CD4-positive, alpha-beta memory T cell (primary cell): ENCODE results near the gene S100A7A. TPM values are rescaled to one million over a fixed set of nuclear protein-coding genes. Genes with fewer than 3 reads are reported as not detected.

Source experiments
- CTCF ChIA-PET: fragments of 350-600 bp; sonication (Branson Sonifier 250); formaldehyde crosslinking; loops from one replicate; lab custom pipeline; 2021; ENCODE audit warnings: inconsistent platforms; ENCODE audit not compliant: partially characterized antibody; lab: Charles Lee
- POLR2A ChIA-PET: fragments of 350-600 bp; sonication (Branson Sonifier 250); formaldehyde crosslinking; loops from one replicate; lab custom pipeline; 2021; ENCODE audit not compliant: partially characterized antibody; lab: Charles Lee
- DNase-seq, 5 donors: peaks; one replicate each; pipeline versions ENCODE4 v3.0.0 to v3.0.0-alpha.2; 2020 to 2022; ENCODE audit warnings: mixed read lengths in 1 of 5
- H3K27ac ChIP-seq: one replicate; pipeline ENCODE4 v1.7.0; 2013; ENCODE audit warnings: low read depth, low read length
- H3K27me3 ChIP-seq: 2 replicates; pipeline ENCODE4 v1.7.0; 2013; ENCODE audit warnings: mild to moderate bottlenecking, low read length, moderate library complexity; ENCODE audit not compliant: insufficient read depth
- H3K36me3 ChIP-seq: 2 replicates; pipeline ENCODE4 v1.7.0; 2013; ENCODE audit warnings: mild to moderate bottlenecking, low read length, moderate library complexity; ENCODE audit not compliant: insufficient read depth
- H3K4me1 ChIP-seq: 2 replicates; pipeline ENCODE4 v1.7.0; 2013; ENCODE audit warnings: mild to moderate bottlenecking, low read length, moderate library complexity; ENCODE audit not compliant: insufficient read depth
- H3K4me3 ChIP-seq, 2 donors: one replicate each; pipeline ENCODE4 v1.7.0; 2013; ENCODE audit warnings: low read length in 2 of 2, mild to moderate bottlenecking in 1 of 2
- H3K9me3 ChIP-seq, 2 donors: one replicate each; pipeline ENCODE4 v1.7.0; 2013; ENCODE audit warnings: low read length in 2 of 2, control low read depth in 1 of 2; ENCODE audit not compliant: control insufficient read depth in 1 of 2
- H3K27ac Mint-ChIP-seq, 7 donors: one replicate each; pipeline ENCODE4 v1.8.0; 2020 to 2021; ENCODE audit warnings: mixed read lengths in 7 of 7, mild to moderate bottlenecking in 6 of 7, inconsistent platforms in 3 of 7, moderate library complexity in 3 of 7
- H3K27me3 Mint-ChIP-seq, 2 donors: one replicate each; pipeline ENCODE4 v1.8.0; 2020 to 2021; ENCODE audit warnings: mixed read lengths in 2 of 2
- H3K36me3 Mint-ChIP-seq, 2 donors: one replicate each; pipeline ENCODE4 v1.8.0; 2020 to 2021; ENCODE audit warnings: mixed read lengths in 2 of 2, inconsistent platforms in 1 of 2, mild to moderate bottlenecking in 1 of 2
- H3K4me1 Mint-ChIP-seq, 4 donors: one replicate each; pipeline ENCODE4 v1.8.0; 2020 to 2021; ENCODE audit warnings: mixed read lengths in 4 of 4, mild to moderate bottlenecking in 1 of 4
- H3K4me3 Mint-ChIP-seq, 8 donors: one replicate each; pipeline ENCODE4 v1.8.0; 2020 to 2021; ENCODE audit warnings: mixed read lengths in 8 of 8, mild to moderate bottlenecking in 7 of 8, moderate library complexity in 6 of 8, inconsistent platforms in 3 of 8
- H3K9me3 Mint-ChIP-seq, 8 donors: one replicate each; pipeline ENCODE4 v1.8.0; 2020 to 2021; ENCODE audit warnings: mixed read lengths in 8 of 8, mild to moderate bottlenecking in 5 of 8, inconsistent platforms in 3 of 8, moderate library complexity in 1 of 8
- intact Hi-C: fragments of 100-400 bp; cut with micrococcal nuclease; formaldehyde crosslinking; loops from one replicate; pipeline ENCODE4 v1.15.1; 2023
- polyA plus RNA-seq, 2 donors: library from polyadenylated mRNA; unstranded; fragments of 300-500 nt; fragmentation: Illumina TruSeq; gene quantifications; one replicate each; pipeline ENCODE4 v1.2.3, GENCODE V29; 2021
- total RNA-seq, 2 experiments: library from RNA; stranded (reverse); gene quantifications; one replicate each; pipeline ENCODE4 v1.2.3, GENCODE V29; 2021

The S100A7A gene
- not detected for total RNA-seq
- polyA plus RNA-seq, result not detected

DNA sequence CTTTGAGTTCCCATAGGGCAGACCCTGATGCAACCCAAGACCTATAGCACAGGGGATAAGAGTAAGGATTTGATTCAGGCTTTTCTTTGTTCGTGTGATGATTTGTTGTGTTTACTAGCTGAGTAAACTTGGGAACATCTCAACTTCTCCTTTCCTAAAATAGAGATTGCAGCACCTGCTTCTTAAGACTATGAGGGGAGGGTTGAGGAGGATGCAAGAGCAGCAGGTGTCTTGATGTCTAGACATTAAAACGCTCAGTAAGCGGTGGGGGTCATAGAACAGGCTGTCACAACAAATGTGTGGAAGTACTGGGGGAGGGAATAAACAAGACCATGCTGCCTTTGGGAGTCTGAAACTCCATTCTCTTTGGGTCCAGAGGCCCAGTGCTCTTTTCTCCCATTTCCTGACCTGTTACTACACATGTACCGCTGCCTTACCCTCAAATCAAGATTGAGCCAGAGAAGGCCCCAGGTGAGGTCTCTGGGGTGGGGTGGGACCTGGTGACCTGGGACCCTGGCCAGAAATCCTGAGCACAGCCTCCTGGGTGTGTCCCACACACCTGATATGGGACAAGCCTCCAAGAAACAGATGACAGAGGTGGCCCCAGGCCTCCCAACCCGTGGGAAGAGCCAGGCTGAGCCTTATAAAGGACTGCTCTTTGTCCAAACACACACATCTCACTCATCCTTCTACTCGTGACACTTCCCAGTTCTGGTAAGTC is at the start of gene S100A7A:
Gene S100A7A (plus strand): TSS at position 671 of the 721 bp plus-strand sequence. CDS start 1,563 bp downstream, outside the sequence.
- intact Hi-C loops, result no loop called here
- H3K36me3 Mint-ChIP-seq, result no peaks in the 10 kb centered on the region
- no peaks in the 10 kb centered on the region for H3K4me1 ChIP-seq
- CTCF ChIA-PET, result no interaction called here
- no peaks in the 10 kb centered on the region for H3K27me3 ChIP-seq
- no peak for DNase-seq
- H3K27me3 Mint-ChIP-seq, result peaks cover 23 to 29% of the 10 kb centered on the region in 2 donors
- H3K36me3 ChIP-seq, result no peaks in the 10 kb centered on the region
- no peak within 1 kb of the TSS for H3K27ac ChIP-seq
- H3K4me1 Mint-ChIP-seq, result no peaks in the 10 kb centered on the region
- H3K9me3 Mint-ChIP-seq, result peaks cover 2 to 14% (median 10%) of the 10 kb centered on the region in 8 donors
- no peaks in the 10 kb centered on the region for H3K9me3 ChIP-seq
- no peak within 1 kb of the TSS for H3K4me3 Mint-ChIP-seq
- no peak within 1 kb of the TSS for H3K27ac Mint-ChIP-seq
- POLR2A ChIA-PET, result no interaction called here
- H3K4me3 ChIP-seq, result no peak within 1 kb of the TSS

DNA sequence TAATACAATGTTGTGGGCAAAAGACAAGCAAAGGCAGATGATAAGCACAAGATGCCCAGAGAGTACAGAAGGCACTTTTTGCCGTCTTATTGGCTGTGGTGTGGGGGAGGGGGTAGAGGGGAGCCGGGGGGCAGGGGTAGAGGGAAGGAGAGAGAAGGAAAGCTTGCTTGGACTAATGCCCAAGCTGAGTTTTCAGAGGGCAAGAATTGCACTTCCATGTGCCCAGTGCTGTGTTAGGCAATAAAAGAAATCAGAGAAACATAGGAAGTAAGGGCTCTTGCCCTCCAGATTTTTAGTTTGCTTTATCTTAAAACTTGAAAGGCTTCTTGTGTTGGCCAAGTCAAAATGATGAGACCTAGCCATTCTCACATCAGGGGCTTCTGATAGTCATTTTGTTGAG is 49.2 kb upstream of the S100A7A start:
- H3K4me1 ChIP-seq, result no peaks in the 10 kb centered on the region
- H3K4me3 ChIP-seq, result no peak overlapping the region
- Mint-ChIP-seq H3K36me3 (no peaks in the 10 kb centered on the region), H3K9me3 (no peaks in the 10 kb centered on the region), H3K27me3 (peaks cover 3 to 12% of the 10 kb centered on the region in 2 donors), H3K27ac (no peak overlapping the region), H3K4me1 (no peaks in the 10 kb centered on the region), H3K4me3 (no peak overlapping the region)
- DNase-seq, result no peak
- no peak overlapping the region for H3K27ac ChIP-seq
- ChIA-PET CTCF (no interaction called here), POLR2A (no interaction called here)
- intact Hi-C loops, result no loop called here
- no peaks in the 10 kb centered on the region for H3K27me3 ChIP-seq
- H3K36me3 ChIP-seq, result no peaks in the 10 kb centered on the region
- H3K9me3 ChIP-seq, result no peaks in the 10 kb centered on the region

DNA sequence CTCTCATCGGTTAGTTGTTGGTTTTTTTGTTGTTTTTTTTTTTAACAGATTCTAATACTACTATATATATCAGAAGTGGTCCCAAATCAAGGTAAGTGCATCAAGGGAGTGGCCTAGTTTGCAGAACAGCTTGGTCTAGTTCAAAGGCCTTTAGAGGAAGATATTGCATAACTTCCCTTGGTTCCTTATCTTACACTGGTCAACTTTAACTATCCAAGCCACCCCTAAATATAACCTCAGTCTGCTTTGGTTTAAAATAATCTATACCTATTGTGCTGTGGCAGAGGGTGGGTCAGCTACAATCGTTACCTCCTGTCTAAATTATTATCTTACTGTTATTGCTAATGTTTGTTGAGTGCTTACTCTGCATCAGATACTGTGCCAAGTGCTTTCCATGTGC is 47.8 kb upstream of the S100A7A start:
- Mint-ChIP-seq H3K27ac (no peak overlapping the region), H3K4me3 (no peak overlapping the region), H3K27me3 (peaks cover 7 to 11% of the 10 kb centered on the region in 2 donors), H3K9me3 (no peaks in the 10 kb centered on the region), H3K4me1 (no peaks in the 10 kb centered on the region), H3K36me3 (no peaks in the 10 kb centered on the region)
- CTCF ChIA-PET, result no interaction called here
- POLR2A ChIA-PET, result no interaction called here
- Histone ChIP-seq H3K9me3 (no peaks in the 10 kb centered on the region), H3K4me3 (no peak overlapping the region), H3K4me1 (no peaks in the 10 kb centered on the region), H3K36me3 (no peaks in the 10 kb centered on the region), H3K27me3 (no peaks in the 10 kb centered on the region), H3K27ac (no peak overlapping the region)
- no peak for DNase-seq
- intact Hi-C loops, result no loop called here

DNA sequence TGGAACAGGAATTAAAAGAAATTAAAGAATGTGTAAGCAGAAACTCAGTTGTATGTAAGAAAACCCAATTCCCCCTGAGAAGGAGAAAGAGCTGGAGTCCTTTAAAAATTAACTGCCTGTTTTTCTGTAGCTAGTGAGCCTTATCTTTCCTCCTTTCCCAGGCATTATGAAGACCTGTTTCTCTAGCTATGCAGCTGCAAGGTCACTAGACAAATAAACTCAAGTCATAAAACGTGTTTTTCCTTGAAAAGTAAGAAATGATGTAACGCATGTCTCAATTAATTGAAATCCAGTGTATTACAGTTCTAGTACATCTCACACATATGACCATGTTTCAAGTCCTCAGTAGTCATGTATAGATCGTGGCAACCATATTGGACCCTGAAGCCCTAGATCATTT is 46.2 kb upstream of the S100A7A start:
- H3K4me1 ChIP-seq, result no peaks in the 10 kb centered on the region
- CTCF ChIA-PET, result interaction anchor here (0.9 kb wide), 1 partner anchor 17 kb away, joined by 5 read pairs; no protein-coding TSS in a partner anchor
- H3K27ac ChIP-seq, result no peak overlapping the region

DNA sequence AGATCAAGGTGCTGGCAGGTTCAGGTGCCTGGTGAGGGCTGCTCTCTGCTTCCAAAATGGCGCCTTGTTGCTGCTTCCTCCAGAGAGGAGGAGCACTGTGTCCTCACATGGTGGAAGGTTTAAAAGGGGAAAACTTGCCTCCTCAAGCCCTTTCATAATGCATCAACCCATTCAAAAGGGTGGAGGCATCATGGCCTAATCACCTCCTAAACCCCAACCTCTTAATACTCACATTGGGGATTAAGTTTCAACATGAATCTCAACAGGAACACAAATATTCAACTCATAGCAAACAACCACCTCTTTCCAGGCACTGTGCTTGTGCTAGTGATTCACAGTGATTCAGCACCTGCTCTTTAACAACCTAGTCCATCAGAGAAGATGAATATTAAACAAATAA is 45.1 kb upstream of the S100A7A start:
- peaks cover 4 to 8% of the 10 kb centered on the region in 2 donors for H3K27me3 Mint-ChIP-seq
- no peaks in the 10 kb centered on the region for H3K4me1 Mint-ChIP-seq
- POLR2A ChIA-PET, result no interaction called here
- H3K27ac Mint-ChIP-seq, result no peak overlapping the region
- Histone ChIP-seq H3K4me1 (no peaks in the 10 kb centered on the region), H3K27ac (no peak overlapping the region), H3K36me3 (no peaks in the 10 kb centered on the region), H3K27me3 (no peaks in the 10 kb centered on the region), H3K9me3 (no peaks in the 10 kb centered on the region), H3K4me3 (no peak overlapping the region)
- no peak for DNase-seq
- intact Hi-C loops, result no loop called here
- H3K36me3 Mint-ChIP-seq, result no peaks in the 10 kb centered on the region
- H3K4me3 Mint-ChIP-seq, result no peak overlapping the region
- CTCF ChIA-PET, result no interaction called here
- no peaks in the 10 kb centered on the region for H3K9me3 Mint-ChIP-seq

More for the DNA sequence above, 46.2 kb upstream of the S100A7A start:
- POLR2A ChIA-PET, result no interaction called here
- no peaks in the 10 kb centered on the region for H3K4me1 Mint-ChIP-seq
- H3K9me3 Mint-ChIP-seq, result no peaks in the 10 kb centered on the region
- H3K36me3 Mint-ChIP-seq, result no peaks in the 10 kb centered on the region
- intact Hi-C loops, result no loop called here
- H3K36me3 ChIP-seq, result no peaks in the 10 kb centered on the region
- H3K4me3 ChIP-seq, result no peak overlapping the region
- no peaks in the 10 kb centered on the region for H3K9me3 ChIP-seq
- H3K27me3 Mint-ChIP-seq, result peaks cover 7 to 8% of the 10 kb centered on the region in 2 donors
- H3K27ac Mint-ChIP-seq, result no peak overlapping the region
- DNase-seq, result no peak
- H3K4me3 Mint-ChIP-seq, result no peak overlapping the region
- no peaks in the 10 kb centered on the region for H3K27me3 ChIP-seq

DNA sequence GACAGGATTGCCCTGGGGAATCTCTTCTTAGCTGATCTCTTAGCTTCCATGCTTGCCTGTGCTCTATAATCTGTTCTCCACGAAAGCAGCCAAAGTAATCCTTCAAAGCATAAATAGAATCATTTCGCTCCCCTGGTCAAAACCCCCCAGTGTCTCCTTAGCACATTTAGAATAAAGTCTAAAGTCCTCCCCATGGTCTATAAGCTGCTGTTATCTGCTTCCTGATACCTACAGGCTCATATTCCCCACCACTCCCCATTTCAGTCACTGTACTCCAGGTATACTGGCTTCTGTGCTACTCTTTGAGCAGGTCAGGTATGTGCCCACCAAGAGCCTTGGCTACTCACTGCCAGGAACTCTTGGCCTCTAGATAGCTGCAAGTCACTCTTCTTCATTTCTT is 43.7 kb upstream of the S100A7A start:
- CTCF ChIA-PET, result no interaction called here
- intact Hi-C loops, result no loop called here
- Histone ChIP-seq H3K4me3 (no peak overlapping the region), H3K9me3 (no peaks in the 10 kb centered on the region), H3K4me1 (no peaks in the 10 kb centered on the region), H3K27ac (no peak overlapping the region), H3K27me3 (no peaks in the 10 kb centered on the region), H3K36me3 (no peaks in the 10 kb centered on the region)
- H3K36me3 Mint-ChIP-seq, result no peaks in the 10 kb centered on the region
- peaks cover 8 to 16% of the 10 kb centered on the region in 2 donors for H3K27me3 Mint-ChIP-seq
- H3K27ac Mint-ChIP-seq, result no peak overlapping the region
- H3K9me3 Mint-ChIP-seq, result no peaks in the 10 kb centered on the region
- POLR2A ChIA-PET, result no interaction called here
- no peak for DNase-seq
- H3K4me3 Mint-ChIP-seq, result no peak overlapping the region
- no peaks in the 10 kb centered on the region for H3K4me1 Mint-ChIP-seq

DNA sequence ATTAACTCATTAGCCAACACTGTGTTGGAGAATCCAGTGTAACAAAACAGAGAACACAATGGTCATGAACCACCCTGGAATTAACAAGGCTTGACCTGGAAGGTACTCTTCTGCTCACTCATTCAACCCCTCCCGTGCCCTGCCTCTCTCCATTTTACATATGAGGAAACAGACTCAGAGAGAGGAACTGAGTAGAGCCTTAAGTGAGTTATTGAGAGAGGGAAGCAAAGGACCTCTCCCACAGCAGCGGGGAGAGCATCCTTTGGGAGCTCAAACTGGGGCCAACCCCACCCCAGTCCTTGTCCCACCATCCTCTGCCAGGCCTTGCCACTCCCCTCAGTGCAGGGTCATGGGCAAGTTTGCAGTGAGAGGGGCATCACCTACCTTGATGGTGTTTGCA is 42.2 kb upstream of the S100A7A start:
- H3K36me3 ChIP-seq, result no peaks in the 10 kb centered on the region
- no peak overlapping the region for H3K27ac Mint-ChIP-seq
- H3K4me1 ChIP-seq, result no peaks in the 10 kb centered on the region
- intact Hi-C loops, result no loop called here
- no peak overlapping the region for H3K4me3 ChIP-seq
- ChIA-PET POLR2A (no interaction called here), CTCF (no interaction called here)
- H3K4me3 Mint-ChIP-seq, result no peak overlapping the region
- no peaks in the 10 kb centered on the region for H3K9me3 Mint-ChIP-seq
- peaks cover 14 to 21% of the 10 kb centered on the region in 2 donors for H3K27me3 Mint-ChIP-seq
- no peak overlapping the region for H3K27ac ChIP-seq
- H3K27me3 ChIP-seq, result no peaks in the 10 kb centered on the region
- no peaks in the 10 kb centered on the region for H3K4me1 Mint-ChIP-seq
- no peak for DNase-seq
- H3K36me3 Mint-ChIP-seq, result no peaks in the 10 kb centered on the region
- H3K9me3 ChIP-seq, result no peaks in the 10 kb centered on the region
